Peyer's patch (tissue), 4 donors: ENCODE measurements around the gene MAMSTR. TPM values are rescaled to one million over a fixed set of nuclear protein-coding genes. Genes with fewer than 3 reads are reported as not detected.

Experiments
- DNase-seq, 3 donors: peaks; one replicate each; pipeline ENCODE4 v3.0.0-alpha.2; 2017 to 2019
- H3K27ac ChIP-seq, 4 donors: fragments of 200-600 bp; sonication (generic); one replicate each; pipeline ENCODE4 v1.5.1; 2016 to 2019
- H3K27me3 ChIP-seq, 2 donors: fragments of 200-600 bp; sonication (generic); one replicate each; pipeline ENCODE4 v1.5.1; 2019
- H3K36me3 ChIP-seq, 3 donors: fragments of 200-600 bp; sonication (generic); one replicate each; pipeline ENCODE4 v1.5.1; 2016 to 2019
- H3K4me1 ChIP-seq, 4 donors: fragments of 200-600 bp; sonication (generic); one replicate each; pipeline ENCODE4 v1.5.1; 2016 to 2019
- H3K4me3 ChIP-seq, 4 donors: fragments of 200-600 bp; sonication (generic); 1 replicate in 3 of 4; 2 replicates in 1 of 4; pipeline ENCODE4 v1.5.1; 2016 to 2019; ENCODE audit warnings: mild to moderate bottlenecking in 1 of 4
- H3K9me3 ChIP-seq, 4 donors: fragments of 200-600 bp; sonication (generic); one replicate each; pipeline ENCODE4 v1.5.1; 2016 to 2019; ENCODE audit warnings: mild to moderate bottlenecking in 1 of 4
- CTCF ChIP-seq, 6 experiments: fragments of 450-650 bp in 4 of 6; fragments of 200-600 bp in 2 of 6; sonication (generic) in 1 of 6; IDR thresholded peaks; one replicate each; pipeline ENCODE4 v1.5.1; 2017 to 2019; ENCODE audit warnings: antibody characterized with exemption in 6 of 6, mild to moderate bottlenecking in 3 of 6, moderate library complexity in 1 of 6
- POLR2A ChIP-seq, 2 donors: fragments of 450-650 bp; IDR thresholded peaks; one replicate each; pipeline ENCODE4 v1.5.1; 2017; ENCODE audit warnings: antibody characterized with exemption in 2 of 2, mild to moderate bottlenecking in 2 of 2, moderate library complexity in 2 of 2
- total RNA-seq, 4 donors: library from RNA; depleted of rRNA; stranded (reverse); fragments of >200 nt; gene quantifications; one replicate each; pipeline ENCODE4 v1.1.0, GENCODE V29; 2016

Gene MAMSTR
- total RNA-seq, 4 donors from 2014 or later, result 0.70 to 1.1 TPM; not detected in 2

DNA sequence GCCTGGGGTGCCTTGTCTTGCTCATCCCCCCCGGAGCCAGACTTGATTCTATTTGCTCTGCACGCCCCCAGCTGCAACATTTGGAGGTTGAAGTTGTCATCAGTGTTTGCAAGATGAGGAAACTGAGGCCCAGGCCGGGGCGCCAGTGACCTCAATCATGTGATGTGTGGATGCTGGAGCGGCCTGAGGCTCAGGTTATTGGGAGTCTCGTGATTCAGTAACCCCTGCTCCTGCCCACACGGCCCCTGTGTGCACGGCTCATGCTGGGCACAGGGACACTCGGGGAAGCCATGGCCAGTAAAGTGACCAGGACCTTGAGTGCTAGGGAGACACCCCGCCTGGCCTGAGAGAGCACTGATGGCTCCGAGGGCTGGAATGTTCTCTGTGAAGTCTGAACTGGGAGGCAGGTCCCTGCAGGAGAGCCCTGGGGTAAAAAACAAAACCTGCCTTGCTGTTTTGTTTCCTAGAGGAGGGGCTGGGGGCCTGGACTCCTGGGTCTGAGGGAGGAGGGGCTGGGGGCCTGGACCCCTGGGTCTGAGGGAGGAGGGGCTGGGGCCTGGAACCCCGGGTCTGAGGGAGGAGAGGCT lies 37.7 kb upstream of the MAMSTR start:
- H3K27ac ChIP-seq, result no peak overlapping the region
- no peaks in the 10 kb centered on the region for H3K9me3 ChIP-seq
- peaks cover 0 to 14% (median 10%) of the 10 kb centered on the region in 4 donors for H3K4me1 ChIP-seq
- no peak for DNase-seq
- no peaks in the 10 kb centered on the region for H3K27me3 ChIP-seq
- peak overlapping the region in 1 of 4 donors; percentile 8 for H3K4me3 ChIP-seq
- TF ChIP-seq POLR2A (IDR thresholded peaks at IDR 0.05) (no peak), CTCF (IDR thresholded peaks at IDR 0.05) (no peak)
- H3K36me3 ChIP-seq, result no peaks in the 10 kb centered on the region

DNA sequence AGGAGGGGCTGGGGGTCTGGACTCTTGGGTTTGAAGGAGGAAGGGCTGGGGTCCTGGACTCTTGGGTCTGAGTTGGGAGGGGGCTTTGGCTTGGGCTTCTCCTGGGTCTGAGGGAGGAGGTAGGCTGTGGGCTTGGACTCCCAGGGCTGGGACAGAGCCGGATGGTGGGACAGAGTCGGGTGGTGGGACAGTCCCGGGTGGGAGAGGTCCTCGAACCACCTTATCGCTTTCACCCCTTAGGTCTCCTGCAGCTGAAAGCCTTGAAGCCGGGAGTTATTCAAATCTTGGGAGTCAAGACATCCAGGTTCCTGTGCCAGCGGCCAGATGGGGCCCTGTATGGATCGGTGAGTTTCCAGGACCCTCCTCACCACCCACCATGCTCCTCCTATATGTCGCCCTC lies 37.2 kb upstream of the MAMSTR start:
- Histone ChIP-seq H3K27me3 (no peaks in the 10 kb centered on the region), H3K4me1 (peaks cover 0 to 17% (median 10%) of the 10 kb centered on the region in 4 donors), H3K9me3 (no peaks in the 10 kb centered on the region), H3K4me3 (no peak overlapping the region), H3K36me3 (no peaks in the 10 kb centered on the region), H3K27ac (no peak overlapping the region)
- no peak for DNase-seq
- TF ChIP-seq CTCF (IDR thresholded peaks at IDR 0.05) (no peak), POLR2A (IDR thresholded peaks at IDR 0.05) (no peak)

DNA sequence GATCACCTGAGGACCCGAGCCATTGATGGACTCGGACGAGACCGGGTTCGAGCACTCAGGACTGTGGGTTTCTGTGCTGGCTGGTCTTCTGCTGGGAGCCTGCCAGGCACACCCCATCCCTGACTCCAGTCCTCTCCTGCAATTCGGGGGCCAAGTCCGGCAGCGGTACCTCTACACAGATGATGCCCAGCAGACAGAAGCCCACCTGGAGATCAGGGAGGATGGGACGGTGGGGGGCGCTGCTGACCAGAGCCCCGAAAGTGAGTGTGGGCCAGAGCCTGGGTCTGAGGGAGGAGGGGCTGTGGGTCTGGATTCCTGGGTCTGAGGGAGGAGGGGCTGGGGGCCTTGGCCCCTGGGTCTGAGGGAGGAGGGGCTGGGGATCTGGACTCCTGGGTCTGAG lies 36.7 kb upstream of the MAMSTR start:
- no peaks in the 10 kb centered on the region for H3K36me3 ChIP-seq
- no peak overlapping the region for H3K27ac ChIP-seq
- H3K4me3 ChIP-seq, result peak overlapping the region in 1 of 4 donors; percentile 21
- no peaks in the 10 kb centered on the region for H3K27me3 ChIP-seq
- no peak for DNase-seq
- H3K9me3 ChIP-seq, result no peaks in the 10 kb centered on the region
- peaks cover 0 to 17% (median 10%) of the 10 kb centered on the region in 4 donors for H3K4me1 ChIP-seq
- TF ChIP-seq POLR2A (IDR thresholded peaks at IDR 0.05) (no peak), CTCF (IDR thresholded peaks at IDR 0.05) (no peak)

- no peaks in the 10 kb centered on the region for H3K9me3 ChIP-seq
- peaks cover 0 to 17% (median 10%) of the 10 kb centered on the region in 4 donors for H3K4me1 ChIP-seq
- no peak for DNase-seq
- TF ChIP-seq CTCF (IDR thresholded peaks at IDR 0.05) (no peak), POLR2A (IDR thresholded peaks at IDR 0.05) (no peak)
- H3K27ac ChIP-seq, result no peak overlapping the region
- H3K27me3 ChIP-seq, result no peaks in the 10 kb centered on the region
- peak overlapping the region in 1 of 4 donors; percentile 21 for H3K4me3 ChIP-seq
- H3K36me3 ChIP-seq, result no peaks in the 10 kb centered on the region
Measured at GRCh38 chr19:48755787-48756186, 36.3 kb upstream of the MAMSTR start.

GRCh38 chr19:48755084-48755641 lies 35.6 kb upstream of the MAMSTR start, which contains the start of gene FGF21:
Gene FGF21 (plus strand): TSS chr19:48755524. CDS start chr19:48756237, 713 bp downstream.
- Histone ChIP-seq H3K27ac (no peak within 1 kb of the TSS), H3K4me1 (peaks cover 0 to 17% (median 10%) of the 10 kb centered on the region in 4 donors), H3K4me3 (peak within 1 kb of the TSS in 1 of 4 donors; percentile 21), H3K27me3 (no peaks in the 10 kb centered on the region), H3K9me3 (no peaks in the 10 kb centered on the region), H3K36me3 (no peaks in the 10 kb centered on the region)
- no peak for DNase-seq
- TF ChIP-seq CTCF (IDR thresholded peaks at IDR 0.05) (no peak), POLR2A (IDR thresholded peaks at IDR 0.05) (no peak)
